ENCODE data around the gene AXIN1. TPM values are rescaled to one million over a fixed set of nuclear protein-coding genes. Genes with fewer than 3 reads are reported as not detected.

AXIN1 gene
- total and polyA plus RNA-seq, 9 of the 15 experiments (the other 6 are each of a cell fraction or from before 2014, with no cell fraction given) = 0.42 to 58.0 (median 25.9) TPM

DNA sequence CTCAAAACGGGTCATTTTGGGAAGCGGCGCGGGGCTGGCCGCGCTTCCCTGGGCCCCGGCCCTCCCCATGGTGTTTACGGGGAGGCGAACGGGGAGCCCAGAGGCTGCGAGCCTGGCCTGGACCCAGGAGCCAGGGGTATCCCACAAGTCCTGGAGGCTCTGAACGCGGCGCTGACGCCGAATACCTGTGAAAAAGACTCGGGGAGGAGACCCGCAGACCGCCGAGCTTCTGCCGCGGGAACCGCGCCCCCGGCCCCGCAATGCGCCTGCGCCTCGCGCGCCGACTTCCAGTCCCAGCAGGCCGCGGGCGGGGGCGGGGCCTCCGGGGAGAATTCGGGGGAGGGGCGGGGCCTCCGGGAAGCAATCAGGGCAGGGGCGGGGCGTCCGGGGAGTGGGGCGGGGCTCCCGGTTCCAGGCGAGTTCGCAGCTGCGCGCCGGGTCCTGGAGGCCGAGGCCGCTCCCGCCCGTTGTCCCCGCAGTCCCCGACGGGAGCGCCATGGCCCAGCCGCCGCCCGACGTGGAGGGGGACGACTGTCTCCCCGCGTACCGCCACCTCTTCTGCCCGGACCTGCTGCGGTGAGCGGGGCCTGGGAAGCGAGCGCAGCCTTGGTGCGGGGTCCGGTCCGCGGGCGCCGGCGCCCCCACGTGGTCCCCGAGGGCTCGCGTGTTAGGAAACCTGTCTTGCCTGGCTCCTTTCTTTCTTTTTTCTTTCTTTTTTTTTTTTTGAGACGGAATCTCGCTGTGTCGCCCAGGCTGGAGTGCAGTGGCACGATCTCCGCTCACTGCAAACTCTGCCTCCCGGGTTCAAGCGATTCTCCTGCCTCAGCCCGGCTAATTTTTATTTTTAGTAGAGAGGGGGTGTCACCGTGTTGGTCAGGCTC lies 49.2 kb upstream of the AXIN1 start, which contains the start of gene DECR2 (continued):
- TF ChIP-seq E4F1 (CRISPR knock-in tag; IDR thresholded peaks at IDR 0.05; ENCODE audit: borderline replicate concordance) = no peak
- peak; percentile 12 for TF ChIP-seq PCBP1 (IDR thresholded peaks at IDR 0.05; ENCODE audit: low read depth, low read length, poor library complexity, severe bottlenecking)
- no peak for TF ChIP-seq KHSRP (IDR thresholded peaks at IDR 0.05)
- no peak; the same call in 1 of the 2 replicates for TF ChIP-seq ZNF511 (CRISPR knock-in tag; IDR thresholded peaks at IDR 0.05)
- no peak for TF ChIP-seq POLR3G (IDR thresholded peaks at IDR 0.05; ENCODE audit: extremely low read depth, insufficient read length, insufficient replicate concordance)
- peak; percentile 46; the same call in 1 of the 2 replicates for TF ChIP-seq POLR2AphosphoS2 (IDR thresholded peaks at IDR 0.05; ENCODE audit: low read length)
- TF ChIP-seq TAF9B (IDR thresholded peaks at IDR 0.05; ENCODE audit: partially characterized antibody) = no peak
- 0 out of 2 replicates have a peak, but pooled peaks have one; percentile 49 for TF ChIP-seq NR2F6 (CRISPR knock-in tag; IDR thresholded peaks at IDR 0.05)
- no peak for TF ChIP-seq STAT6 (CRISPR knock-in tag; IDR thresholded peaks at IDR 0.05)
- TF ChIP-seq ZNF668 (CRISPR knock-in tag; IDR thresholded peaks at IDR 0.05) = no peak
- TF ChIP-seq ZKSCAN1 (IDR thresholded peaks at IDR 0.05; ENCODE audit: low read depth, low read length) = no peak
- no peak for TF ChIP-seq CBX8 (IDR thresholded peaks at IDR 0.05; ENCODE audit: borderline replicate concordance, extremely low read depth, low read depth, low read length, poor library complexity, severe bottlenecking)
- no peak for TF ChIP-seq IRF1 (CRISPR knock-in tag; IDR thresholded peaks at IDR 0.05; ENCODE audit: borderline replicate concordance)
- TF ChIP-seq, protein P1, sequence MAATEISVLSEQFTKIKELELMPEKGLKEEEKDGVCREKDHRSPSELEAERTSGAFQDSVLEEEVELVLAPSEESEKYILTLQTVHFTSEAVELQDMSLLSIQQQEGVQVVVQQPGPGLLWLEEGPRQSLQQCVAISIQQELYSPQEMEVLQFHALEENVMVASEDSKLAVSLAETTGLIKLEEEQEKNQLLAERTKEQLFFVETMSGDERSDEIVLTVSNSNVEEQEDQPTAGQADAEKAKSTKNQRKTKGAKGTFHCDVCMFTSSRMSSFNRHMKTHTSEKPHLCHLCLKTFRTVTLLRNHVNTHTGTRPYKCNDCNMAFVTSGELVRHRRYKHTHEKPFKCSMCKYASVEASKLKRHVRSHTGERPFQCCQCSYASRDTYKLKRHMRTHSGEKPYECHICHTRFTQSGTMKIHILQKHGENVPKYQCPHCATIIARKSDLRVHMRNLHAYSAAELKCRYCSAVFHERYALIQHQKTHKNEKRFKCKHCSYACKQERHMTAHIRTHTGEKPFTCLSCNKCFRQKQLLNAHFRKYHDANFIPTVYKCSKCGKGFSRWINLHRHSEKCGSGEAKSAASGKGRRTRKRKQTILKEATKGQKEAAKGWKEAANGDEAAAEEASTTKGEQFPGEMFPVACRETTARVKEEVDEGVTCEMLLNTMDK (IDR thresholded peaks at IDR 0.05; ENCODE audit: borderline replicate concordance, insufficient read depth, low read depth, low read length, poor library complexity, severe bottlenecking) = peak; percentile 68
- no peak for TF ChIP-seq ATF3 (IDR thresholded peaks at IDR 0.05)
- no peak for TF ChIP-seq ATF3 (CRISPR knock-in tag; conservative IDR thresholded peaks at IDR 0.05)

Measured in K562 (cell line).